HG03103 (cell line): Measurements from ENCODE around the gene CLEC4G.
"Not testable (repeated sequence)": the region's sequence is repeated elsewhere in the genome, so short reads cannot be mapped to it uniquely, and the experiment has no call there.

ENCODE experiments used
- ATAC-seq: cut with Tn5 transposase; IDR thresholded peaks from one replicate; pipeline ENCODE4 v1.9.1; 2021; ENCODE audit warnings: low read depth; ENCODE audit not compliant: unreplicated experiment

Gene CLEC4G

GRCh38 chr19:7732045-7732444 is at the start of gene CLEC4G:
Gene CLEC4G, minus strand, starts transcription at chr19:7732110. Its CDS starts 8 bp downstream, at chr19:7732102.
- ATAC-seq: no peak

GRCh38 chr19:7781157-7781556 is 49.2 kb upstream of the CLEC4G start:
- no peak for ATAC-seq

GRCh38 chr19:7779631-7780486 is 47.9 kb upstream of the CLEC4G start:
- no peak for ATAC-seq

- no peak for ATAC-seq
Measured at GRCh38 chr19:7778081-7778480, 46.2 kb upstream of the CLEC4G start.

GRCh38 chr19:7775761-7776160 is 43.9 kb upstream of the CLEC4G start:
- ATAC-seq: no peak

- ATAC-seq: no peak
Measured at GRCh38 chr19:7773841-7774240, 41.9 kb upstream of the CLEC4G start.

GRCh38 chr19:7772752-7773291 is 40.9 kb upstream of the CLEC4G start:
- ATAC-seq: no peak

GRCh38 chr19:7771072-7771471 is 39.2 kb upstream of the CLEC4G start:
- ATAC-seq: no peak

- no peak for ATAC-seq
Measured at GRCh38 chr19:7769171-7769570, 37.3 kb upstream of the CLEC4G start.

GRCh38 chr19:7767487-7767886 is 35.6 kb upstream of the CLEC4G start:
- ATAC-seq: no peak

- ATAC-seq: no peak
Measured at GRCh38 chr19:7766535-7766934, 34.6 kb upstream of the CLEC4G start.

- not testable (repeated sequence) for ATAC-seq
Measured at GRCh38 chr19:7765043-7765442, 33.1 kb upstream of the CLEC4G start.

GRCh38 chr19:7764157-7764556 is 32.2 kb upstream of the CLEC4G start:
- ATAC-seq: not testable (repeated sequence)

- ATAC-seq: no peak
Measured at GRCh38 chr19:7763696-7764095, 31.8 kb upstream of the CLEC4G start.

- ATAC-seq: no peak
Measured at GRCh38 chr19:7762719-7763293, 30.9 kb upstream of the CLEC4G start, which contains the start of gene CLEC4M. Gene CLEC4M, plus strand, starts transcription at chr19:7763243. Its CDS starts 24 bp downstream, at chr19:7763267.

- no peak for ATAC-seq
Measured at GRCh38 chr19:7759156-7759555, 27.2 kb upstream of the CLEC4G start.

GRCh38 chr19:7757358-7757757 is 25.4 kb upstream of the CLEC4G start:
- no peak for ATAC-seq

GRCh38 chr19:7756258-7756657 is 24.3 kb upstream of the CLEC4G start:
- no peak for ATAC-seq

GRCh38 chr19:7751157-7751783 is 19.4 kb upstream of the CLEC4G start:
- no peak for ATAC-seq

- ATAC-seq: no peak
Measured at GRCh38 chr19:7748756-7749155, 16.8 kb upstream of the CLEC4G start.

GRCh38 chr19:7748171-7748570 is 16.3 kb upstream of the CLEC4G start:
- no peak for ATAC-seq
